Esophagus squamous epithelium (tissue), 4 donors: ENCODE data around the gene HVCN1.

Experiments
- CTCF ChIP-seq, 6 experiments: fragments of 450-650 bp in 4 of 6; fragments of 200-600 bp in 2 of 6; sonication (generic) in 2 of 6; IDR thresholded peaks; one replicate each; pipeline ENCODE4 v1.5.1; 2016 to 2019; ENCODE audit warnings: antibody characterized with exemption in 6 of 6, mild to moderate bottlenecking in 4 of 6, moderate library complexity in 4 of 6
- POLR2A ChIP-seq, 4 donors: fragments of 450-650 bp; IDR thresholded peaks; one replicate each; pipeline ENCODE4 v1.6.1; 2017; ENCODE audit warnings: antibody characterized with exemption in 4 of 4, mild to moderate bottlenecking in 4 of 4, moderate library complexity in 3 of 4

GRCh38 chr12:110636516-110636915, 52.4 kb downstream of the HVCN1 start:
- TF ChIP-seq CTCF (IDR thresholded peaks at IDR 0.05) (no peak), POLR2A (IDR thresholded peaks at IDR 0.05) (no peak)
